Gastroesophageal sphincter (tissue), 3 donors: ENCODE results near the gene IGFL4.

Experiments used
- EP300 ChIP-seq: sonication (generic); formaldehyde crosslinking; IDR thresholded peaks from one replicate; pipeline ENCODE4 v1.6.1; 2017; ENCODE audit warnings: antibody characterized with exemption, mild to moderate bottlenecking
- POLR2A ChIP-seq, 2 donors: fragments of 450-650 bp; IDR thresholded peaks; one replicate each; pipeline ENCODE4 v1.6.1; 2017; ENCODE audit warnings: antibody characterized with exemption in 2 of 2, mild to moderate bottlenecking in 2 of 2, moderate library complexity in 1 of 2
- POLR2AphosphoS5 ChIP-seq: sonication (generic); formaldehyde crosslinking; IDR thresholded peaks from one replicate; pipeline ENCODE4 v1.6.1; 2017; ENCODE audit warnings: antibody characterized with exemption
- TF ChIP-seq, protein P1 (sequence below), 4 experiments: fragments of 200-600 bp in 2 of 4; fragments of 450-650 bp in 2 of 4; sonication (generic) in 1 of 4; IDR thresholded peaks; one replicate each; pipeline ENCODE4 v1.5.1; 2017 to 2019; ENCODE audit warnings: antibody characterized with exemption in 4 of 4, mild to moderate bottlenecking in 2 of 4, moderate library complexity in 2 of 4

- TF ChIP-seq, protein P1, sequence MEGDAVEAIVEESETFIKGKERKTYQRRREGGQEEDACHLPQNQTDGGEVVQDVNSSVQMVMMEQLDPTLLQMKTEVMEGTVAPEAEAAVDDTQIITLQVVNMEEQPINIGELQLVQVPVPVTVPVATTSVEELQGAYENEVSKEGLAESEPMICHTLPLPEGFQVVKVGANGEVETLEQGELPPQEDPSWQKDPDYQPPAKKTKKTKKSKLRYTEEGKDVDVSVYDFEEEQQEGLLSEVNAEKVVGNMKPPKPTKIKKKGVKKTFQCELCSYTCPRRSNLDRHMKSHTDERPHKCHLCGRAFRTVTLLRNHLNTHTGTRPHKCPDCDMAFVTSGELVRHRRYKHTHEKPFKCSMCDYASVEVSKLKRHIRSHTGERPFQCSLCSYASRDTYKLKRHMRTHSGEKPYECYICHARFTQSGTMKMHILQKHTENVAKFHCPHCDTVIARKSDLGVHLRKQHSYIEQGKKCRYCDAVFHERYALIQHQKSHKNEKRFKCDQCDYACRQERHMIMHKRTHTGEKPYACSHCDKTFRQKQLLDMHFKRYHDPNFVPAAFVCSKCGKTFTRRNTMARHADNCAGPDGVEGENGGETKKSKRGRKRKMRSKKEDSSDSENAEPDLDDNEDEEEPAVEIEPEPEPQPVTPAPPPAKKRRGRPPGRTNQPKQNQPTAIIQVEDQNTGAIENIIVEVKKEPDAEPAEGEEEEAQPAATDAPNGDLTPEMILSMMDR (IDR thresholded peaks at IDR 0.05), result no peak
- TF ChIP-seq EP300 (no peak), POLR2AphosphoS5 (no peak), POLR2A (IDR thresholded peaks at IDR 0.05) (no peak)
Measured at GRCh38 chr19:45996933-45997332, 43.9 kb downstream of the IGFL4 start.
